ENCODE results near the gene ALCAM. TPM values are rescaled to one million over a fixed set of nuclear protein-coding genes. Genes with fewer than 3 reads are reported as not detected.

ALCAM gene
- total and polyA plus RNA-seq, 2 donors (not counting 1 experiment from before 2014, with no cell fraction given) = 168 to 188 TPM

DNA sequence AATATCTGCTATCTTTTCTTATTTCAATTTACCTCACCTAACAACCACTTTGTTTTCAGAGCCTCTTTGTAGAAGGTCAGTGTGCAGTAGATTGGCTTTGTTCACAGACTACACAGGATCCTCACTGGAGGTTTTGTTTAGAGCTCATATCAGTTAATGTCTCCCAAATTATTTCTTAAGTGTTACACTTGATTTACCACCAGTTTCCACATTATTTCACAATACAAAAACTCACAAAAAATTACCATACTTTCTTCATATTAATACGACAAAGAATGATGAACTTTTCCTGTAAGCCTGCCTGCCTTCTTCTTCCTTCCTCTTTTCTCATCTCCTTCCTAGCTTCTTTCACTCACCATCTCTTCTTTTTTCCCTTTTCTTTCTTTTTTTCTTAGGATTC lies 133.3 kb downstream of the ALCAM start:
- H3K4me3 ChIP-seq (replicated peaks in 1 of 4; ENCODE audit: control extremely low read depth in 1 of 4, insufficient read depth in 1 of 4, low read depth in 3 of 4, low read length in 4 of 4) = no peak overlapping the region
- H3K4me1 ChIP-seq (ENCODE audit: control insufficient read depth, extremely low read depth, insufficient read depth, low read length) = peaks cover 3% of the 10 kb centered on the region
- H3K36me3 ChIP-seq (ENCODE audit: control insufficient read depth, insufficient read depth, low read length) = no peaks in the 10 kb centered on the region
- H3K27ac ChIP-seq (ENCODE audit: insufficient read depth, low read length) = no peak overlapping the region
- H4K20me1 ChIP-seq (ENCODE audit: control insufficient read depth, extremely low read depth, insufficient read depth, low read length) = no peaks in the 10 kb centered on the region
- no peak overlapping the region for H2AFZ ChIP-seq (ENCODE audit: low read length)
- TF ChIP-seq, protein P1, sequence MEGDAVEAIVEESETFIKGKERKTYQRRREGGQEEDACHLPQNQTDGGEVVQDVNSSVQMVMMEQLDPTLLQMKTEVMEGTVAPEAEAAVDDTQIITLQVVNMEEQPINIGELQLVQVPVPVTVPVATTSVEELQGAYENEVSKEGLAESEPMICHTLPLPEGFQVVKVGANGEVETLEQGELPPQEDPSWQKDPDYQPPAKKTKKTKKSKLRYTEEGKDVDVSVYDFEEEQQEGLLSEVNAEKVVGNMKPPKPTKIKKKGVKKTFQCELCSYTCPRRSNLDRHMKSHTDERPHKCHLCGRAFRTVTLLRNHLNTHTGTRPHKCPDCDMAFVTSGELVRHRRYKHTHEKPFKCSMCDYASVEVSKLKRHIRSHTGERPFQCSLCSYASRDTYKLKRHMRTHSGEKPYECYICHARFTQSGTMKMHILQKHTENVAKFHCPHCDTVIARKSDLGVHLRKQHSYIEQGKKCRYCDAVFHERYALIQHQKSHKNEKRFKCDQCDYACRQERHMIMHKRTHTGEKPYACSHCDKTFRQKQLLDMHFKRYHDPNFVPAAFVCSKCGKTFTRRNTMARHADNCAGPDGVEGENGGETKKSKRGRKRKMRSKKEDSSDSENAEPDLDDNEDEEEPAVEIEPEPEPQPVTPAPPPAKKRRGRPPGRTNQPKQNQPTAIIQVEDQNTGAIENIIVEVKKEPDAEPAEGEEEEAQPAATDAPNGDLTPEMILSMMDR (conservative IDR thresholded peaks at IDR 0.05 in 1 of 2, IDR thresholded peaks at IDR 0.05 in 1 of 2; ENCODE audit: low read depth in 1 of 2, low read length in 2 of 2) = no peak
- no peak for TF ChIP-seq EZH2 (IDR thresholded peaks at IDR 0.05; ENCODE audit: low read length, missing control alignments)
- H3K9ac ChIP-seq (ENCODE audit: insufficient read depth, low read length) = no peak overlapping the region
- no peaks in the 10 kb centered on the region for H3K9me3 ChIP-seq (ENCODE audit: control insufficient read depth, insufficient read depth, low read depth, low read length)
- H3K27me3 ChIP-seq (ENCODE audit: control insufficient read depth, insufficient read depth, low read length) = no peaks in the 10 kb centered on the region
- peaks cover 5% of the 10 kb centered on the region for H3K79me2 ChIP-seq (ENCODE audit: control insufficient read depth, insufficient read depth, low read length)
- DNase-seq (ENCODE audit: low read depth in 2 of 2) = no peak
- no peak overlapping the region for H3K4me2 ChIP-seq (ENCODE audit: extremely low read depth, insufficient read depth, low read length)

DNA sequence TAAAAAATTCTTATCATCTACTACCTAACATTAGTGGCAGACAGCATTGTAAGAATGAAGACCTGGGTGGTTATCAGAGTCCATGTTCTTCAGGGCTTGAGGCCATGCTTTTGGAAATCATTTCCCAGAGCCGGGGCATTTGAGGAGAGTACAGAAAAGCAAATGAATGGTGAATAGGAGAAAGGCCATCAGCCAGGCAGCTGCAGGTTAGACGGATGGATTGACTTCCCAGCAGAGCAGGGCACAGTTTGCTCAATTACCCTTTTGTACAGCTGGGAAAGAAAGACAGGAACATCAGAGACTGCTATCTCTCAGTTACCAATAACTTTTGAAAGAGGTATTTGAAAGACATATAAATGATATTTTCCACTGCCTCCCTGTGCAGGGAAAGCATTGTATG lies 135.6 kb downstream of the ALCAM start:
- no peaks in the 10 kb centered on the region for H3K9me3 ChIP-seq (ENCODE audit: control insufficient read depth, insufficient read depth, low read depth, low read length)
- no peaks in the 10 kb centered on the region for H3K36me3 ChIP-seq (ENCODE audit: control insufficient read depth, insufficient read depth, low read length)
- H3K27ac ChIP-seq (ENCODE audit: insufficient read depth, low read length) = no peak overlapping the region
- peaks cover 3% of the 10 kb centered on the region for H3K4me1 ChIP-seq (ENCODE audit: control insufficient read depth, extremely low read depth, insufficient read depth, low read length)
- no peak overlapping the region for H3K4me3 ChIP-seq (replicated peaks in 1 of 4; ENCODE audit: control extremely low read depth in 1 of 4, insufficient read depth in 1 of 4, low read depth in 3 of 4, low read length in 4 of 4)
- TF ChIP-seq, protein P1 (conservative IDR thresholded peaks at IDR 0.05 in 1 of 2, IDR thresholded peaks at IDR 0.05 in 1 of 2; ENCODE audit: low read depth in 1 of 2, low read length in 2 of 2) = no peak
- TF ChIP-seq EZH2 (IDR thresholded peaks at IDR 0.05; ENCODE audit: low read length, missing control alignments) = no peak
- H3K79me2 ChIP-seq (ENCODE audit: control insufficient read depth, insufficient read depth, low read length) = peaks cover 5% of the 10 kb centered on the region
- no peaks in the 10 kb centered on the region for H3K27me3 ChIP-seq (ENCODE audit: control insufficient read depth, insufficient read depth, low read length)
- DNase-seq (ENCODE audit: low read depth in 2 of 2) = no peak
- no peak overlapping the region for H3K4me2 ChIP-seq (ENCODE audit: extremely low read depth, insufficient read depth, low read length)
- no peaks in the 10 kb centered on the region for H4K20me1 ChIP-seq (ENCODE audit: control insufficient read depth, extremely low read depth, insufficient read depth, low read length)
- H3K9ac ChIP-seq (ENCODE audit: insufficient read depth, low read length) = no peak overlapping the region
- H2AFZ ChIP-seq (ENCODE audit: low read length) = no peak overlapping the region

DNA sequence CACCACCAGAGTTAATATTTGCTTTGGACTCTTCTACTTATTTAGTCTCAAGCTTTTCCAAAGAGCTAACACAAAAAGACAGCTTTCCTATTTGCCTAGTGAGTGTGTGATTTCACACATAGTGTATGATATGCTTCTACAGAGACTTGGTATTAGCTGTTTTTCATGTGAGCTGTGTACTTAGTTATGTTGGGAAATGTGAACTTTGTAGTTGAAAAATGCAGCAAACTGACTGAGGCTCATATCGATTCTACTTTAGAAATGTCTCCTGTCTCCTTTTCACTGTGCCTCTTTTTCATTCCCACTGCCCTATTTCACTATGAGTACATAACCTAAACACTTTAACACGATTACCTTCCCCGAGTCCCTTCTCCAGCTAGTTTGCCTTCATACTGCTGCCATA lies 136.5 kb downstream of the ALCAM start:
- TF ChIP-seq, protein P1 (conservative IDR thresholded peaks at IDR 0.05 in 1 of 2, IDR thresholded peaks at IDR 0.05 in 1 of 2; ENCODE audit: low read depth in 1 of 2, low read length in 2 of 2) = no peak
- TF ChIP-seq EZH2 (IDR thresholded peaks at IDR 0.05; ENCODE audit: low read length, missing control alignments) = no peak
- Histone ChIP-seq H3K79me2 (ENCODE audit: control insufficient read depth, insufficient read depth, low read length) (peaks cover 5% of the 10 kb centered on the region), H3K27ac (ENCODE audit: insufficient read depth, low read length) (no peak overlapping the region), H4K20me1 (ENCODE audit: control insufficient read depth, extremely low read depth, insufficient read depth, low read length) (no peaks in the 10 kb centered on the region), H3K4me3 (replicated peaks in 1 of 4; ENCODE audit: control extremely low read depth in 1 of 4, insufficient read depth in 1 of 4, low read depth in 3 of 4, low read length in 4 of 4) (no peak overlapping the region), H3K4me1 (ENCODE audit: control insufficient read depth, extremely low read depth, insufficient read depth, low read length) (peaks cover 3% of the 10 kb centered on the region), H2AFZ (ENCODE audit: low read length) (no peak overlapping the region), H3K4me2 (ENCODE audit: extremely low read depth, insufficient read depth, low read length) (no peak overlapping the region), H3K27me3 (ENCODE audit: control insufficient read depth, insufficient read depth, low read length) (no peaks in the 10 kb centered on the region), H3K9me3 (ENCODE audit: control insufficient read depth, insufficient read depth, low read depth, low read length) (no peaks in the 10 kb centered on the region), H3K36me3 (ENCODE audit: control insufficient read depth, insufficient read depth, low read length) (no peaks in the 10 kb centered on the region), H3K9ac (ENCODE audit: insufficient read depth, low read length) (no peak overlapping the region)
- DNase-seq (ENCODE audit: low read depth in 2 of 2) = peak in 1 of 2 donors; percentile 27
